Glomerular endothelial cell (primary cell): ENCODE results near the gene NKX1-1. TPM values are rescaled to one million over a fixed set of nuclear protein-coding genes. Genes with fewer than 3 reads are reported as not detected.
"Not testable (repeated sequence)": the region's sequence is repeated elsewhere in the genome, so short reads cannot be mapped to it uniquely, and the experiment has no call there.

Experiments
- DNase-seq: peaks from one replicate; pipeline ENCODE4 v3.0.0-alpha.2; 2011; ENCODE audit warnings: low read depth, low spot score; ENCODE audit errors: extremely low read depth
- total RNA-seq: library from RNA; depleted of rRNA; stranded (reverse); fragments of >200 nt; gene quantifications from 2 replicates; pipeline ENCODE4 v1.2.3, GENCODE V29; 2015

NKX1-1 gene
- total RNA-seq, 1 donor from 2014 or later = not detected

GRCh38 chr4:1405636-1406393 lies 427 bp downstream of the NKX1-1 start:
- no peak for DNase-seq

GRCh38 chr4:1405254-1405635 lies 997 bp downstream of the NKX1-1 start:
- no peak for DNase-seq

GRCh38 chr4:1404573-1405253 lies 1.5 kb downstream of the NKX1-1 start:
- DNase-seq = no peak

- no peak for DNase-seq
Measured at GRCh38 chr4:1403591-1404572, 2.4 kb downstream of the NKX1-1 start.

- no peak for DNase-seq
Measured at GRCh38 chr4:1403177-1403583, 3.1 kb downstream of the NKX1-1 start.

- DNase-seq = no peak
Measured at GRCh38 chr4:1402516-1403091, 3.6 kb downstream of the NKX1-1 start.

GRCh38 chr4:1402021-1402515 lies 4.2 kb downstream of the NKX1-1 start:
- no peak for DNase-seq

GRCh38 chr4:1401409-1402020 lies 4.7 kb downstream of the NKX1-1 start:
- DNase-seq = no peak

GRCh38 chr4:1400831-1401408 lies 5.3 kb downstream of the NKX1-1 start:
- DNase-seq = no peak

- DNase-seq = no peak
Measured at GRCh38 chr4:1400191-1400805, 5.9 kb downstream of the NKX1-1 start.

GRCh38 chr4:1399508-1400190 lies 6.6 kb downstream of the NKX1-1 start:
- no peak for DNase-seq

- DNase-seq = no peak
Measured at GRCh38 chr4:1398681-1399507, 7.3 kb downstream of the NKX1-1 start.

GRCh38 chr4:1396806-1397455 lies 9.3 kb downstream of the NKX1-1 start:
- no peak for DNase-seq

- no peak for DNase-seq
Measured at GRCh38 chr4:1395941-1396805, 10.1 kb downstream of the NKX1-1 start.

GRCh38 chr4:1395389-1395820 lies 10.8 kb downstream of the NKX1-1 start:
- DNase-seq = not testable (repeated sequence)
